GM18870 (cell line): Measurements from ENCODE around the gene G3BP1.
"Not testable (repeated sequence)": the region's sequence is repeated elsewhere in the genome, so short reads cannot be mapped to it uniquely, and the experiment has no call there.

Experiments
- ATAC-seq: cut with Tn5 transposase; IDR thresholded peaks from one replicate; pipeline ENCODE4 v1.9.1; 2021; ENCODE audit warnings: moderate library complexity; ENCODE audit not compliant: unreplicated experiment

The G3BP1 gene

GRCh38 chr5:151855701-151856100, 83.9 kb downstream of the G3BP1 start:
- no peak for ATAC-seq

DNA sequence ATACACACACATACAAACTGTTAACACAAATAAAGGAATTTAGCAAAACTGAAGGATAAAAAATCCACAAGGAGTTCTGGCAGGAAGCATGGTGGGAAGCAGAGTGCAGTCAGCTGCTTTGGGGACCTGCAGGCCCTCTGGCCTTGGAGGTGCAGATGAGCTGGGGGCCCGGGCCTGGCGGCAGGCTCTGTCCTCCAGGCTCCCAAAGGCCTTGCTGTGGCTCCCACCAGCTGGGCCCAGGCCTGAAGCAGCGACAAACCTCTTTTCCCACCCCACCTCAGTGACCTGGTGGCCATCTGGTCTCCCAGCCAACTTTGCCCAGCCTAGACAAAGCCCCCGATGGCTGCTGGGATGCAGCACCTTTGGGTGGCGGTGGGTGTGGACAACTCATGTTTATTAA, 85.1 kb downstream of the G3BP1 start:
- ATAC-seq: no peak

- not testable (repeated sequence) for ATAC-seq
These were observed 89.1 kb downstream of the G3BP1 start for GRCh38 chr5:151860867-151861266.
